ENCODE results near the gene KLF7.

Gene KLF7

GRCh38 chr2:207166349-207167098 is 776 bp upstream of the KLF7 start:
- peak; percentile 83 to 92 (median 90) for DNase-seq

GRCh38 chr2:207166039-207166348 is 246 bp upstream of the KLF7 start:
- DNase-seq = peak; percentile 99 to 100 (median 99)

- DNase-seq = peak; percentile 57 to 81 (median 70)
These were observed 1.5 kb downstream of the KLF7 start for GRCh38 chr2:207164006-207164831.

- DNase-seq = no peak
These were observed 2.1 kb downstream of the KLF7 start for GRCh38 chr2:207163756-207164005.

GRCh38 chr2:207163053-207163755 is 2.5 kb downstream of the KLF7 start:
- peak; percentile 27 to 58 (median 42) for DNase-seq

GRCh38 chr2:207162316-207162715 is 3.4 kb downstream of the KLF7 start:
- DNase-seq = no peak

- DNase-seq = no peak
These were observed 4.3 kb downstream of the KLF7 start for GRCh38 chr2:207161247-207162123.

- no peak for DNase-seq
These were observed 5.6 kb downstream of the KLF7 start for GRCh38 chr2:207160115-207160514.

GRCh38 chr2:207159002-207159401 is 6.7 kb downstream of the KLF7 start:
- DNase-seq = no peak

- DNase-seq = peak; percentile 48 to 84 (median 68)
These were observed 8.0 kb downstream of the KLF7 start for GRCh38 chr2:207157731-207158130.

GRCh38 chr2:207157162-207157481 is 8.6 kb downstream of the KLF7 start:
- no peak for DNase-seq

GRCh38 chr2:207156451-207157161 is 9.1 kb downstream of the KLF7 start:
- no peak for DNase-seq

GRCh38 chr2:207155516-207156444 is 10.0 kb downstream of the KLF7 start:
- DNase-seq = no peak

GRCh38 chr2:207154556-207155510 is 10.9 kb downstream of the KLF7 start:
- DNase-seq = peak in 1 of 4 experiments; percentile 43

GRCh38 chr2:207153266-207153975 is 12.3 kb downstream of the KLF7 start:
- no peak for DNase-seq

GRCh38 chr2:207151048-207151447 is 14.7 kb downstream of the KLF7 start:
- DNase-seq = peak in 1 of 4 experiments; percentile 40

GRCh38 chr2:207150284-207150683 is 15.5 kb downstream of the KLF7 start:
- peak in 2 of 4 experiments; percentile 56 to 64 for DNase-seq

- DNase-seq = no peak
These were observed 16.2 kb downstream of the KLF7 start for GRCh38 chr2:207149249-207150213.

Data from suppressor macrophage (primary cell).